Retinal pigment epithelial cell (primary cell): ENCODE data around the gene IDI1.

Source experiments
- DNase-seq: peaks from one replicate; pipeline ENCODE4 v3.0.0-alpha.2; 2010; ENCODE audit warnings: low read depth
- H3K4me3 ChIP-seq: 2 replicates; pipeline ENCODE4 v1.5.1; 2011; ENCODE audit warnings: mild to moderate bottlenecking, low read length, control low read depth, moderate library complexity
- TF ChIP-seq, protein P1 (sequence below): conservative IDR thresholded peaks from 2 replicates; pipeline ENCODE4 v1.5.1; 2011; ENCODE audit warnings: low read depth, low read length, control low read depth, inconsistent platforms

Gene IDI1

DNA sequence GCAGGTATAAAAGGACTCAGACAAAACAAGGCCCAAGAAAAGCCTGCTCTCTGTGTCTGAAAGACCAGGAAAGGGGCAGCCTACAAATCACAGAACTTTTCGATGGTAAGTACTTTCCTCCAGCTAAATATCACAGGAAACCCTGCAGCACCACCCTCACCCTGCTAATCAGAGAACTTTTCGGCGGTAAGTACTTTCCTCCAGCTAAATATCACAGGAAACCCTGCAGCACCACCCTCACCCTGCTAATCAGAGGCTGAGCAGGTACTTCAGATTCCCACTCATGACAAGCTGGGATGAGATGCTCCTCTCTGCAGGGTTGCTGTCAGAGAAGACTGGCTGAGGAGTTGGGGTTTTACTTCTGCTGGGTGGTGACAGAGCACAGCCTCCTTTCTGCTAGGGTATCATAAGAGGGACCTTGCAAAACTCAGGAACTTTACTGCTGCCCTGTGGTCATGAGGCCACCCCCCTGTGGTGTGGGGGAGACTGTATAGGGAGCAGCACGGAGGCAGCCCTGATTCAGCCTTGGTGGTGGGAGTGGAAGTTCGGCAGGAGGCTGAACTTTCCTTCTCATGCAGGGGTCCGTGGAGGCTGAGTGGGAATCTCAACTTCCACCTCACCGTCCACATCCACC lies 14.4 kb upstream of the IDI1 start:
- DNase-seq, result no peak
- no peak overlapping the region for H3K4me3 ChIP-seq

GRCh38 chr10:1061930-1062774 lies 13.2 kb upstream of the IDI1 start:
- no peak overlapping the region for H3K4me3 ChIP-seq
- TF ChIP-seq, protein P1, sequence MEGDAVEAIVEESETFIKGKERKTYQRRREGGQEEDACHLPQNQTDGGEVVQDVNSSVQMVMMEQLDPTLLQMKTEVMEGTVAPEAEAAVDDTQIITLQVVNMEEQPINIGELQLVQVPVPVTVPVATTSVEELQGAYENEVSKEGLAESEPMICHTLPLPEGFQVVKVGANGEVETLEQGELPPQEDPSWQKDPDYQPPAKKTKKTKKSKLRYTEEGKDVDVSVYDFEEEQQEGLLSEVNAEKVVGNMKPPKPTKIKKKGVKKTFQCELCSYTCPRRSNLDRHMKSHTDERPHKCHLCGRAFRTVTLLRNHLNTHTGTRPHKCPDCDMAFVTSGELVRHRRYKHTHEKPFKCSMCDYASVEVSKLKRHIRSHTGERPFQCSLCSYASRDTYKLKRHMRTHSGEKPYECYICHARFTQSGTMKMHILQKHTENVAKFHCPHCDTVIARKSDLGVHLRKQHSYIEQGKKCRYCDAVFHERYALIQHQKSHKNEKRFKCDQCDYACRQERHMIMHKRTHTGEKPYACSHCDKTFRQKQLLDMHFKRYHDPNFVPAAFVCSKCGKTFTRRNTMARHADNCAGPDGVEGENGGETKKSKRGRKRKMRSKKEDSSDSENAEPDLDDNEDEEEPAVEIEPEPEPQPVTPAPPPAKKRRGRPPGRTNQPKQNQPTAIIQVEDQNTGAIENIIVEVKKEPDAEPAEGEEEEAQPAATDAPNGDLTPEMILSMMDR, result no peak
- DNase-seq, result no peak

More for the DNA sequence above, 14.4 kb upstream of the IDI1 start:
- TF ChIP-seq, protein P1, result no peak

DNA sequence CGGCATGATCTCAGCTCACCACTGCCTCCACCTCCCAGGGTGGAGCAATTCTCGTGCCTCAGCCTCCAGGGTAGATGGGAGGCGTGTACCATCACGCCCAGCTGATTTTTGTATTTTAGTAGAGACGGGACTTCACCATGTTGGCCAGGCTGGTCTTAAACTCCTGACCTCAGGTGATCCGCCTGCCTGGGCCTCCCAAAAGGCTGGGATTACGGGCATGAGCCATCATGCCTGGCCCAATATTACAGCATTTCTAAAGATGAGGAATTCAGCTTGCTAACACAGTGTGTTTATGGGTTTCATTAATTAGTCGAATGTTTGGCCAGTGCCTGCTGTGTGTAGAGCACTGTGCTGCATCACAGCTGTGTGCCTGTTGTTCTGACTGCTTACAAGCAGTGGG lies 11.0 kb upstream of the IDI1 start:
- TF ChIP-seq, protein P1, result no peak
- no peak for DNase-seq
- H3K4me3 ChIP-seq, result no peak overlapping the region

GRCh38 chr10:1058017-1058416 lies 9.1 kb upstream of the IDI1 start:
- TF ChIP-seq, protein P1, result no peak
- no peak for DNase-seq
- H3K4me3 ChIP-seq, result peak overlapping the region; percentile 5

GRCh38 chr10:1057106-1057657 lies 8.3 kb upstream of the IDI1 start:
- TF ChIP-seq, protein P1, result no peak
- no peak for DNase-seq
- H3K4me3 ChIP-seq, result peak overlapping the region; percentile 87

- TF ChIP-seq, protein P1, result no peak
- DNase-seq, result peak; percentile 84
- H3K4me3 ChIP-seq, result peak within 1 kb of the TSS; percentile 87
Measured at GRCh38 chr10:1056326-1057105, 7.6 kb upstream of the IDI1 start, which contains the start of gene WDR37. Gene WDR37, plus strand, starts transcription at chr10:1056385. Its CDS starts 15,771 bp downstream, at chr10:1072156.
